Measurements from ENCODE around the gene FBF1.

GRCh38 chr17:75922173-75922961 is 18.5 kb downstream of the FBF1 start:
- no peak for TF ChIP-seq CTCF (optimal IDR thresholded peaks at IDR 0.05 in 1 of 3, IDR thresholded peaks at IDR 0.05 in 1 of 3, conservative IDR thresholded peaks at IDR 0.05 in 1 of 3; ENCODE audit: extremely low read depth in 1 of 3, insufficient read depth in 2 of 3, low read length in 3 of 3)
- TF ChIP-seq EZH2 (IDR thresholded peaks at IDR 0.05; ENCODE audit: low read length) = no peak

Data from keratinocyte (primary cell).